Measurements from ENCODE around the gene ST8SIA1.
"Not testable (repeated sequence)": the region's sequence is repeated elsewhere in the genome, so short reads cannot be mapped to it uniquely, and the experiment has no call there.

Gene ST8SIA1

GRCh38 chr12:22334410-22335100 is at the start of gene ST8SIA1:
ST8SIA1 (minus strand) TSS chr12:22334707; CDS start chr12:22334232, 475 bp downstream.
- no peak for DNase-seq (ENCODE audit: low read depth)
- TF ChIP-seq CTCF (IDR thresholded peaks at IDR 0.05; ENCODE audit: low read depth, low read length, missing control alignments): no peak
- in situ Hi-C loops (cut with HindIII; ENCODE audit: low sequenced_read_pairs): loop anchor here (5.0 kb wide), 1 partner anchor 47 kb away; no protein-coding TSS in a partner anchor
- H3K4me3 ChIP-seq (ENCODE audit: low read depth, low read length): peak within 1 kb of the TSS; percentile 69

GRCh38 chr12:22380031-22380430 is 45.5 kb upstream of the ST8SIA1 start:
- in situ Hi-C loops (cut with HindIII; ENCODE audit: low sequenced_read_pairs): no loop called here
- H3K4me3 ChIP-seq (ENCODE audit: low read depth, low read length): no peak overlapping the region
- no peak for DNase-seq (ENCODE audit: low read depth)
- no peak for TF ChIP-seq CTCF (IDR thresholded peaks at IDR 0.05; ENCODE audit: low read depth, low read length, missing control alignments)

- no peak for TF ChIP-seq CTCF (IDR thresholded peaks at IDR 0.05; ENCODE audit: low read depth, low read length, missing control alignments)
- in situ Hi-C loops (cut with HindIII; ENCODE audit: low sequenced_read_pairs): no loop called here
- peak; percentile 50 for DNase-seq (ENCODE audit: low read depth)
- H3K4me3 ChIP-seq (ENCODE audit: low read depth, low read length): no peak overlapping the region
Measured at GRCh38 chr12:22377731-22378496, 43.4 kb upstream of the ST8SIA1 start.

- H3K4me3 ChIP-seq (ENCODE audit: low read depth, low read length); in situ Hi-C loops (cut with HindIII; ENCODE audit: low sequenced_read_pairs); DNase-seq (ENCODE audit: low read depth): not testable (repeated sequence)
Measured at GRCh38 chr12:22376596-22377150, 42.2 kb upstream of the ST8SIA1 start.

GRCh38 chr12:22374508-22374907 is 40.0 kb upstream of the ST8SIA1 start:
- TF ChIP-seq CTCF (IDR thresholded peaks at IDR 0.05; ENCODE audit: low read depth, low read length, missing control alignments): no peak
- H3K4me3 ChIP-seq (ENCODE audit: low read depth, low read length): no peak overlapping the region
- in situ Hi-C loops (cut with HindIII; ENCODE audit: low sequenced_read_pairs): no loop called here
- no peak for DNase-seq (ENCODE audit: low read depth)

GRCh38 chr12:22372277-22372837 is 37.9 kb upstream of the ST8SIA1 start:
- DNase-seq (ENCODE audit: low read depth): no peak
- in situ Hi-C loops (cut with HindIII; ENCODE audit: low sequenced_read_pairs): no loop called here
- TF ChIP-seq CTCF (IDR thresholded peaks at IDR 0.05; ENCODE audit: low read depth, low read length, missing control alignments): no peak
- H3K4me3 ChIP-seq (ENCODE audit: low read depth, low read length): no peak overlapping the region

Data from astrocyte of the cerebellum (primary cell).